Inferior parietal cortex (tissue), 1 donor: ENCODE measurements around the gene CACNB4.
A peak's percentile ranks its signal among the peaks of the same experiment; 100 is the strongest.
"Not testable (repeated sequence)": the region's sequence is repeated elsewhere in the genome, so short reads cannot be mapped to it uniquely, and the experiment has no call there.

Experiments used
- DNase-seq: peaks from one replicate; pipeline ENCODE4 v3.0.0-alpha.2; 2016; ENCODE audit errors: extremely low spot score

CACNB4 gene

DNA sequence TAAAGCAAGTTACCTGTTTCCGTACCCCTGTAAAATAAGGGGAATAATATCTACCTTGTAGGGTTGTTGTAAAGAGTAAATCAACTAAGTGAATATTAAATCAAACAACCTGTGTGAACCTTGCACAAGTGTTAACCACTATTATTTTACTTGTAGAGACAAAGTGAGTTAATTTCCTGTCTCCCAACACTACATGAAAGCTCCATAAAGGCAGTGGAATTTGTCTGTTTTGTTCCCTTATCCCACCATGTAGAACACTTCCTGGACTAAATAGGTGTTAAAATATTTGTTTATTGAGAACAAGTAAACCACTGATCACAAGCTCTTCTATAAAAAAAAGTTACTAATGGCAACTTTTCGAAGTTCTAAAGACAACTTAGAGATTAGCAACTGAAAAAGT lies 274.0 kb downstream of the CACNB4 start:
- DNase-seq = no peak

DNA sequence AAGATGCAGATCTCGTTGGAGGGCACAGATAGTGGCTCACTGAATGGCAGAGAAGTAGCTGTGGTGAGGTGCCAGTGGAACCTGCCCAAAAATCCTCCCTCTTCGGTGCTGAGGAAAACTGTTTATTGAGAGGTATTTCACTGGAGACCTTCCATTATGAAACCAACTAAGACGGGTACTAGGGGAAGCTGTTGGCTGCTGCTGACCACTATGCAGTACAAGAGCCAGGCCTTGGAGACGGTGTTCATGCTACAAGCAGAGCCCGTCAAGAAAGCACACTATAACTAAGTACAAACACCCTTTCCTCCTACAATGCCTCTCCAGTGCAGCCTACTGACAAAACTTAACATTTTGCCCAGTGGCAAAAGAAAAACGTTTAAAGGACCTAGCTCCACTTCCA lies 275.2 kb downstream of the CACNB4 start:
- no peak for DNase-seq

DNA sequence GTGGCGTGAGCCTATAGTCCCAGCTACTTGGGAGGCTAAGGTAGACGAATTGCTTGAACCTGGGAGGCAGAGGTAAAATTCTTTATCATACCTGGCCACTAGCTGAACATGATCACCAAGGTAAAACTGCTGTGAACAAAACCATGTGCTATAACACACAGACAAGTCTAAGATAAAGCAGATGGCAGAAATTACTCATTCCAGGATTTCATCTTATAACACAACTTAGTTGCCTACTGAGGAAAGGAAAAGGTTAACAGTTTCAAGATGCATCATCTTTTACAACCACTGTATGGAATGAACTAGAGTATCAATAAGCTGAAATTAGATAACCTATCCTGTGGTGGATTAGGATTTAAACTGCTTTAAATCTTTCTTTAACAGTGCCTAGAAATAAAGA lies 278.9 kb downstream of the CACNB4 start:
- no peak for DNase-seq

DNA sequence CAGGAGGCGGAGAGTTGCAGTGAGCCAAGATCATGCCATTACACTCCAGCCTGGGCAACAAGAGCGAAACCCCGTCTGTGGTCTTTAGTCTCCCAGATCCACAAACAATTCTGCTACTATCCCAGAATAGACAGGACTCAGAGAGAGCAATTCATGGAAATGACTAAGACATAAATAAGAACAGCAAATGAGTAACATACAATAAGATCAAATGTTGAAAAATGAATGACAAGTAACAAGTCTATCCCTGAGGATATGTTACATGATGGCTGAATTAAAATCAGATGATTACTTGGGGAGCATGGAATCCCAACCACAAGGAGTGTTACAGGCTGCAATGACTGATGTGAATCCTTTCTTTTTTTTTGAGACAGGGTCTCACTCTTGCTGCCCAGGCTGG lies 280.9 kb downstream of the CACNB4 start:
- no peak for DNase-seq

DNA sequence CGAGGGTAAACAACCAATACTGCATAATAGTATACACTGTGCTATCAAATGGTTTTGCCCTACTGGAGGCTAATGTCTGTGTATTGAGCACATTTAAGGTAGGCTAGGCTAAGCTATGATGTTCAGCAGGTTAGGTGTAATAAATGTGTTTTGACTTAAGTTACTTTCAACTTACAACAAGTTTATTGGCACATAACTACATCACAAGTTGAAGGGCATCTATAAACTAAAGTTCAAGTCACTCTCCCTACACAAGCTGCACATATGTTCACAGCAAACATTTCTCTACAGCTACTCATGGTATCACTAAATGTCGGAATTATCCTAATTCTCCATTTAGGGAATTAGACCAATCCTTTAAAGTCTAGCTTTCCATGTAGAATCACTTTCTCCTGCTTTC lies 282.0 kb downstream of the CACNB4 start:
- DNase-seq = no peak

DNA sequence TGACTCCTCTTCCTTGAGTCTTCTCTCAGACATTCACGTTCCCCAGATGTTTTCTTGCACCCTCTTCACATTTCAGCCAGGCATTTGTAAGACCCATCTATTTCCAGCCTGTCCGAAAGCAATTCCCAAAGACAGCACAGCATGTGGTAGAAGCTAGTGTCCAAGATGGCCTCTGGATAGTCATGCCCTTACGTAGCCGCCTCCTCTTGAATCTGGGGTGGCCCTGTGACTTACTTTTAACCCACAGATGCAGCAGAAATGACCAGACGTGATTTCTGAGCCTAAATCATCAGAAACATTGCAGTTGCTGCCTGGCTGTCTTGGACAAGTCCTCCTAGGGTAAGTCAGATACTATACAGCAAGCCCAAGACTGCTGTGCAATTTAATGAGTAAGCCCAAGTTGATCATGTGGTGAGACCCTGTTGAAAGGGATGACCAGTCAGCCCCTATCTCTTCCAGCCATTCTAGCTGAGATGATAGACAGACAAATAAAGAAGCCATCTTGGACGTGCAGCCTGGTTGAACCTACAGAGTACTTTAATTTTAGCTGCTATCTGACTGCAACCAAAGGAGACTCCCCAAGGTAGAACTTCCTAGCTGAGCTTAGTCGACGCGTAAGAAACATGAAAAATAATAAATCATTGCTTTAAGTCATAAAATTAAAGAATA lies 282.9 kb downstream of the CACNB4 start:
- no peak for DNase-seq

DNA sequence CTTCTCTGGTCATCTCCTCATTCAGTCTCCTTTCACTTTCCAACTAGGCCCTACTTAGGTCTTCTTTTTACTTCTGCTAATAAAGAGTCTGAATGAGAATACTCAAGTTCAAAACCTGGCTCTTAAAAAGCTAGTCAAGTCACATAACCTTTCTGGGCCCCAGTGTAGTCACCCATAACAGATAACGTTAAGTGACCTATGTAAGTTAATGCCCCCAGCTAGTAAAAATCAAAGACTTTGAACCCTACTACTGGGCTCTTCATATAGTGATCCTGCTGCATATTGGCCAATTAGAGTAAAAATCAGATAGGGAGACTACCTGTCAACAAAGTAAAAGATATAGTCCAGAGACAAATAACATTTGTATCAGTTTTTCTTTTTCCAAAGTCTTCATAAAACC lies 288.4 kb downstream of the CACNB4 start:
- no peak for DNase-seq

DNA sequence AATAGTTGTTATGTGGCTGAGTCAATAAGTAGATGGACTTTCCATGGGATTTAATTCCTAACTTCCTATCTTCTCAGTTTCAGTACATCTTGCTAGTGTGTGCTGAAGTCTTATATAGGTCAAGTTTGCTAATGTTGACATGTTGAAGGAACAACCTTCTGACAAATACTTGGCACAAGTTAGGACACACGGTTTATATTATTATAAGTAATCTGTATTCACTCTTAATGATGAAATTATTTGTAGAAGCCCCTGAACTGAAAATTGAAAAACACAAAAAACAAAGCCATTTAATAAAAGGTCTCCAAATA lies 289.8 kb downstream of the CACNB4 start:
- no peak for DNase-seq

DNA sequence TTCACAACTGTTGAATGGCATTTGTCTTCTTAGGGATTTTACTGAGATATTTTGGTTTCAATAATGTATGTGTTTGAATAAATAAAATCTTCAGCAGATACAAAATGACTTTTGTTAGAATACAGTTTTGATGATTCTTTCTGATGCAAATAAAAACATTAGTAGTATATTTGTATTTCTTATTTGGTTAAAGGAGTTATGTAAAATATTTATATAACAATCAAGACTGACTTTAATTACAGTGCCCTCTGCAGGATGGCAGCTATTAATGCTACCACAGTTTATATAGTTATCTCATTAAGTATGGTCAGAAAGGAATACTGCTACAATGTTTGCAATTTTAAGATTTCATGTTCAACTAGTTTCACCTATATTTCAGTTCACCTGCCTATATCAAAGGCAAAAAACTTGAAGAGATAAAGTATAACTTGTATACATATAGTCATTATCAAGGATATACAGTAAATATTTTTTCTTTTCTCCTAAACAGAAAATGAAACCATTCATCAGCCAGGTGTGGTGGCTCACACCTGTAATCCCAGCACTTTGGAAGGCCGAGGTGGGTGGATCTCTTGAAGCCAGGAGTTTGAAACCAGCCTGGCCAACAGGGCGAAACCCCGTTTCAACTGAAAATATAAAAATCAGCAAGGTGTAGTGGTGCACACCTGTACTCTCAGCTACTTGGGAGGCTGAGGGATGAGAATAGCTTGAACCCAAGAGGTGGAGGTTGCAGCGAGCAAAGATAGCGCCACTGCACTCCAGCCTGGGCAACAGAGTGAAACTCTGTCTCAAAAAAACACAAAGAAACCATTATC lies 290.4 kb downstream of the CACNB4 start:
- DNase-seq = peak; percentile 34

DNA sequence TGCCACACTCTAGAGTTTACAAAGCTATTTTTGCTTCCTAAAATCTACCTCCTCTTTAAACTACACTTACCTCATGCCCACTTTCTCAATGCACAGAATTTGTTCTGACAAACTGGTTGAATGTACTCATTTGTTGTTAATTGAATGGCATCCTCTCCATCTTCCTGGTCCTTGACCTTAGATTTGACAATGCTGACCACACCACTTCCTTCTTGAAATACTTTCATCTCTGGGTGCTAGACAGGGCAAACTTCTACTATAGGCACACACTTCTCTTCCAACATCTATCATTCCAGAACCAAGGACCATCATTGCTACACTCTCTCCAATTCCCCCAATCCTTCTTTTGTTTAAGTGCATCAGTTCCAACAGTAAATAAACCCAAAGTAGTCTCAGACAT lies 292.9 kb downstream of the CACNB4 start:
- no peak for DNase-seq

DNA sequence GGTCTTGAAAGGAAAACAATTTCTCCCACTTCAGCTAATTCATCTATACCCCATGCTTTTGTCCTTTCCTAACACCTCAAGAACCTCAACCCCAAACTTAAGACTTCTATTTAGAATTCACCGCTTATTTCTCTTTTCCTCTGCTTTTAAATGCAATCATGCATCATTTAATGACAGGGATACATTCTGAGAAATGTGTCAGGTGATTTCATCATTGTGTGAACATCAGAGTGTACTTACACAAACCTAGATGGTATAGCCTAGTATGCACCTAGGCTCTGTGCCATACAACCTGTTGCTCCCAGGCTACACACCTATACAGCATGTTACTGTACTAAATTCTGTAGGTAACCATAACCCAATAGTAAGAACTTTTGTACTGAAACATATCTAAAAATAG lies 293.5 kb downstream of the CACNB4 start:
- no peak for DNase-seq

DNA sequence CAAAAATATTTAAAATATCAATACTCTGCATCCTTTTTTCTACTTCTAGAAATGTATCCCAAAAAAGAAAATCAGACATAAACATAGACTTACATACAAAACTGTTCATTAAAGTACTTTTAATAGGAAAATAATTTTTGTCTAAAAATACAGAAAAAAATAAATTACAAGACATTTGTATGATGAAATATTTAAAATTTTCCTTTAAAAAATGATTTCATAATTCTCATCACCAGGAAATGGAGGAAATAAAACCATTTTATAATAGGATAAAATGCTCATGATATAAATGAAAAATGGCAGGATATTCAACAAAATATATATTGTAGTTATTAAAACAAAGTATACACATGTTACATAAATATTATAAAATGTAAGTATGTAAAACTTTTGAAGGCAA lies 295.0 kb downstream of the CACNB4 start:
- no peak for DNase-seq

DNA sequence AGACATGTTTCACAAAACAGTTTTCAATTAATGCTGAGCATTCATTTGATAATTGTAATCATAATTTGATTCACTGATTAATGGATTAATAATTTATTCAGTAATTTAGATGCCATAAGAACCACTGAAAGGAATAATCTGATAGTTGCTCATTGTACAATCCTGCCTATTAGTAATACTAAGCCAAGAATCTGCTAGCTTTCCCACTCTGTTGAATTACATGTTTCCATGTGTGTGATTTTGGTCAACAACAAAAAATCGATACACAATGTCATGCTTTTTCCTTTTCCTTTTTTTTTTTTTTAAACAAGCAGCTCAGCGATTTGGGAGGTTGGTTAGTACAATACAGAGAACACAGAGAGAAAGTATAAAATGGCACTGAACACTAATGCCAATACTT lies 296.5 kb downstream of the CACNB4 start:
- no peak for DNase-seq

DNA sequence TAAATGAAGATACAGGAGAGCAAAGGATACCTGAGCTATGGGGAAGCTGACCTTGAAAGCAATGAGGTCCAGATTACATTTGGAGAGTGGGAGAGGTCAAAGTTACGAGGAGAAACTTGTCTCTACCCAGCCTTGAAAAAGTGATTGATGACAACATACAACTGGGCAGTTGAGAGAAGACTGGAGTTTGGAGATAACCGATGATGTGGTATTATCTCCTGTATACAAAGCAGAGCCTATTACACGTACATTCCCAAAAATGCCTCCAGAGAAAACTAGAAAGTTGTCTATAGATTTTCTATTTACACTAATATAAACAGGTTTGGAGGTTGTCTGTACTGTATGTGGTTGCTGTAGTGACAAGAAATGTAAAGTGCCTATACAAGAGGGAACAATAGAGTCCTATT lies 299.0 kb downstream of the CACNB4 start:
- no peak for DNase-seq

DNA sequence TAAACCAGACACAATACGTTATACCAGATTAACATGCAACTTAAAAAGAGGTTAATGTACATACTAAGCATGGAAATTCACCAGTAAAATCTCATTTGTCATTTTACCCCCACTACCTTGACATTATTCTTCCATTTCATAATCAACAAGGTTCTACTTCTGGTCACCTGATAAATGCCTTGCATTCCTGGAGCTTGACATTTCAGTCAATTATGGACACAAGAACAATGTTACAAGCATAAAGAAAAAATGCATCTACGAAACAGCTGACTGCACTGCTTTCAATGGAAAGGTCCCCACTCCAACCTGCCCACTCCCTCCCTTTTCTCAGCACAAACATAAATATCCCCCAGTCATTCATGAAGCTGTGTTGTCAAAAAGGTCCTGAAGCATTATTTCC lies 302.1 kb downstream of the CACNB4 start:
- DNase-seq = no peak

DNA sequence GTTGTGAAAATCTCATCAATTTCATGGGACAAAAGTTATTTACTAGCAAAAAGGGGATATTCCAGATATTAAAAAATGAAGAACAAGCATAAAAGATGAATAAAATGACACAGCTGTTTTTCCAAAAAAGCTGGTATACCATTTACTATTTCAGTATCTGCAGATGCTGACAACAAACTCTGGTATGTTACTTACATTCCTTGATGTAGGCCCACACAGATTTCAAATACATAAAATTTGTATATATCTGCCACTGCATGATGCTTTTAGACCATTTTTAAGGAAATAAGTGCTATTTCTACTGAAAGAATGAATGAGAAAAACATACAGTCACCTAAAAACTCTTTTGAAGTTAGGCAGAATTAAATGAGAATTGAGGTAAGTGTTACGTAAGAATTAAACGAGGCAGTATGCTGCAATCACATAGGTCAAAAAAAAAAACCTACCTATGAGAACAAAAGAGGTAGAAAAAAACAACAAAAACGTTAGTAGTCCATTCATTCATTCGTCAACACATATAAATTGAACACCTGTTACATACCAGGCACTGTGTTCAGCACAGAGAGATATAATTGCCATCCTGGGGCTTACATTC lies 303.1 kb downstream of the CACNB4 start:
- DNase-seq = no peak

DNA sequence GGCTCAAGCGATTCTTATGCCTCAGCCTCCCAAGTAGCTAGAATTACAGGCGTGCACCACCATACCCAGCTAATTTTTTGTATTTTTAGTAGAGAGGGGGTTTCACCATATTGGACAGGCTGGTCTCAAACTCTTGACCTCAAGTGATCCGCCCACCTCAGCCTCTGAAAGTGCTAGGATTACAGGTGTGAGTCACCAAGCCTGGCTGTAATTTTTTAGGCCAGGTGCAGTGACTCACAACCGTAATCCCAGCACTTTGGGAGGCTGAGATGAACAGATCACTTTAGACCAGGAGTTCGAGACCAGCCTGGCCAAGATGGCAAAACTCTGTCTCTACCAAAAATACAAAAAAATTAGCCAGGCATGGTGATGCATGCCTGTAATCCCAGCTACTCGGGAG lies 304.4 kb downstream of the CACNB4 start:
- not testable (repeated sequence) for DNase-seq

DNA sequence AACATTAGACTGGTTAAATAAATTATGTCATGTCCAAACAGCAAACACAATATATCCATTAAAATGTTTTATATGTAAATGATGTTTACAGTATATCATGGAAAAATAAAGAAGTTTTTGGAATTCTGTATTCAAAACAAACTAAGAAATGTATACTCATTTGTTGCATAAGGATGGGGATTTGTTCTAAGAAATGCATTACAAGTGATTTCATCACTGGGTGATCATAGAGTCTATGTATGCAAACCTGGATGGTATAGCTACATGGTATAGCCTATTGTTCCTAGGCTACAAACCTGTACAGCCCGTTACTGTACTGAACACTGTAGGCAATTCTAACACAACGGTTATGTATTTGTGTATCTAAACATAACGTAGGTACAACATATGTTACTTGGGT lies 305.7 kb downstream of the CACNB4 start:
- DNase-seq = no peak

DNA sequence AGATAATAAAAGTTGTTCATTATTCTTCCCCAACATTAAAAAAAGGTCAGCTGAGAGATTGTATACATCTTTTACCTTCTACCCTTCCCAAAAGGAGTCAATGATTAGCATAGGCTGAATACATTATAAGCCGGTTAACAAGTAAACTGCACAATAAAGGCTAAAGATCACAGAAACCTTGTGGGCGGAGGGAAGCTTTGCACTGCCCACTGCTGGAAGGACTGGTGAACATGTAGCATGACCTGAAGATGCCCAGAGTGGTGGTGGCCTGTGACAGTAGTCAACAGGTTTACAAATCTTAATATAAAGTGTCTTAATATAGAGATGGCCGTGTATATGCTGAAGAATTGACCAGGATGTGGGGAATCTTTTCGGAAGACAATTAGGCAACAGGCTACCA lies 306.3 kb downstream of the CACNB4 start:
- no peak for DNase-seq

DNA sequence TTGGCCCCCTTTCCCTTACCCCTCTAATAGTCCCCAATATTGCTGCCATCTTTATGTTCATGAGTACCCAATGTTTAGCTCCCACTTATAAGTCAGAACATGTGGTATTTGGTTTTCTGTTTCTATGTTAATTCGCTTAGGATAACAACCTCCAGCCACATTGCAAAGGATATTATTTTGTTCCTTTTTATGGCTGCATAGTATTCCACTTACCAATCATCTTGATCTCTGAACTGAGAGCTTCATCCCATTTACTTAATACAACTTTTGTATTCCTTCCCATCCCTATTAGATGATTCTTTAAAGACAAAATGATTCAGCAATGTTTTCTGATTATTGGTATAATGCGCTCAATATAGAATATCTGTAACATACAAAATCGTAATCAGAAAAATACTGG lies 307.3 kb downstream of the CACNB4 start:
- no peak for DNase-seq

DNA sequence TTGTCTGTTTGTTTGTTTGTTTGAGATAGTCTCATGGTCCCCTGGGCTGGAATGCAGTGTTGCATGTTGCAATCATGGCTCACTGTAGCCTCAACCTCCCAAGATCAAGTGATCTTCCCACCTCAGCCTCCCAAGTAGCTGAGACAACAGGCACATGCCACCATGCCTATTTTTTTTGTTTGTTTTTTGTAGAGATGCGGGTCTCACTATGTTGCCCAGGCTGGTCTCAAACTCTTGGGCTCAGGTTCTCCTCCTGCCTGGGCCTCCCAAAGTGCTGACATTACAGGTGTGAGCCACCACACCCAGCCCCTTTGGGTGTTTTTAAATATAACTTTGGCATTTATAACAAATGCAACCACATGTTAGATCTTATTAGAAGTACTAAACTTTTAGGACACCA lies 308.2 kb downstream of the CACNB4 start:
- DNase-seq = no peak

DNA sequence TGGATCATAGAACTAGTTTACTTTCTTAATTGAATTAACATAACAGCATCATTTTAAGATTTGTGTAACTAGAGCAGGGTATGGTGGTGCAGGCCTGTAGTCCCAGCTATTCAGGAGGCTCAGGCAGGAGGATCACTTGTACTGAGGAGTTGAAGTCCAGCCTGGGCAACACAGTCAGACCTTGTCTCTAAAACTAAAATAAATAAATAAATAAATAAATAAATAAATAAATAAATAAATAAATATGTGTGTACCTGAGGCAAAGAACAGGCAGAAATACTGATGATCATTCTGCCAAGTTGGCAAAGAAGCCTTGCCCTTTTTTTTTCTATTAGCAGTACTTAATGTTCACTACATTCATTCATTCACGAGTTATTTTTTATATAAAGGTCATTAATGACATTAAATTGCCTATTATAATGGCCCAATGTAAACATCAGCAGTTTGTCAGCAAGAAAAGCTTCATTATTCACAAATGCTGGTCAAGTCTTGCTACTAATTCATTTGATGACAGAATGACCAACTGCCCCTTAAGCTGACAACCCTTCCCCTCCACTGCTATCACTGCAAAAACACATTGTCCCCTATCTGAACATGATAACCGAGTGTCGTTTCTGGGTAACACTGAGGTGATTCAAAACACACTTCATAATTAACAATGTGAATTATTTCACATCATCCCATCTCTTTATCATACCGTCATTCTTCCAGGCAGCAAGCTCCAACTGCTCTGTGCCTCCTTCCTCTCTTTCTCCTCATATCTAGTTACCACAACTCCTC lies 309.6 kb downstream of the CACNB4 start:
- no peak for DNase-seq

DNA sequence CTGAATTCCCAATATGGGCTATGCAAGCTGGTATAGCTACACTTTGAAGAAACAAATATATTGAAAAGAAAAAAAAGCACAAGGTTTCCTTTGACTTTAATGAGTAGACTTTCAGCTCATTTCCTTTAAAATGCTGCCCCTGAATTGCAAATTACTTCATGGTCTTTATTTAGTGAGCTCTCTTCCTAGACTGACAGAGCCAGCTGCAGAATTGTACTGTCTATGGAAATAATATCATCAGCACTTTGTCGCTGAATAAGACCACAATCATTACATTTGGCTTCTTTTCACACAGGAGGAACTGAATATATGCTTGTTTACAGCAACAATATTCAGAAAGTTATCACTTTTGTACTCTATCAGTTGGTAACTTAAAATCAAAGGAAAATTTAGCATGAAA lies 312.4 kb downstream of the CACNB4 start:
- no peak for DNase-seq
